ENCODE results near the gene TUT4.
A peak's percentile ranks its signal among the peaks of the same experiment; 100 is the strongest.
"Not testable (repeated sequence)": the region's sequence is repeated elsewhere in the genome, so short reads cannot be mapped to it uniquely, and the experiment has no call there.

Gene TUT4, protein sequence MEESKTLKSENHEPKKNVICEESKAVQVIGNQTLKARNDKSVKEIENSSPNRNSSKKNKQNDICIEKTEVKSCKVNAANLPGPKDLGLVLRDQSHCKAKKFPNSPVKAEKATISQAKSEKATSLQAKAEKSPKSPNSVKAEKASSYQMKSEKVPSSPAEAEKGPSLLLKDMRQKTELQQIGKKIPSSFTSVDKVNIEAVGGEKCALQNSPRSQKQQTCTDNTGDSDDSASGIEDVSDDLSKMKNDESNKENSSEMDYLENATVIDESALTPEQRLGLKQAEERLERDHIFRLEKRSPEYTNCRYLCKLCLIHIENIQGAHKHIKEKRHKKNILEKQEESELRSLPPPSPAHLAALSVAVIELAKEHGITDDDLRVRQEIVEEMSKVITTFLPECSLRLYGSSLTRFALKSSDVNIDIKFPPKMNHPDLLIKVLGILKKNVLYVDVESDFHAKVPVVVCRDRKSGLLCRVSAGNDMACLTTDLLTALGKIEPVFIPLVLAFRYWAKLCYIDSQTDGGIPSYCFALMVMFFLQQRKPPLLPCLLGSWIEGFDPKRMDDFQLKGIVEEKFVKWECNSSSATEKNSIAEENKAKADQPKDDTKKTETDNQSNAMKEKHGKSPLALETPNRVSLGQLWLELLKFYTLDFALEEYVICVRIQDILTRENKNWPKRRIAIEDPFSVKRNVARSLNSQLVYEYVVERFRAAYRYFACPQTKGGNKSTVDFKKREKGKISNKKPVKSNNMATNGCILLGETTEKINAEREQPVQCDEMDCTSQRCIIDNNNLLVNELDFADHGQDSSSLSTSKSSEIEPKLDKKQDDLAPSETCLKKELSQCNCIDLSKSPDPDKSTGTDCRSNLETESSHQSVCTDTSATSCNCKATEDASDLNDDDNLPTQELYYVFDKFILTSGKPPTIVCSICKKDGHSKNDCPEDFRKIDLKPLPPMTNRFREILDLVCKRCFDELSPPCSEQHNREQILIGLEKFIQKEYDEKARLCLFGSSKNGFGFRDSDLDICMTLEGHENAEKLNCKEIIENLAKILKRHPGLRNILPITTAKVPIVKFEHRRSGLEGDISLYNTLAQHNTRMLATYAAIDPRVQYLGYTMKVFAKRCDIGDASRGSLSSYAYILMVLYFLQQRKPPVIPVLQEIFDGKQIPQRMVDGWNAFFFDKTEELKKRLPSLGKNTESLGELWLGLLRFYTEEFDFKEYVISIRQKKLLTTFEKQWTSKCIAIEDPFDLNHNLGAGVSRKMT (N-terminal part only)

DNA sequence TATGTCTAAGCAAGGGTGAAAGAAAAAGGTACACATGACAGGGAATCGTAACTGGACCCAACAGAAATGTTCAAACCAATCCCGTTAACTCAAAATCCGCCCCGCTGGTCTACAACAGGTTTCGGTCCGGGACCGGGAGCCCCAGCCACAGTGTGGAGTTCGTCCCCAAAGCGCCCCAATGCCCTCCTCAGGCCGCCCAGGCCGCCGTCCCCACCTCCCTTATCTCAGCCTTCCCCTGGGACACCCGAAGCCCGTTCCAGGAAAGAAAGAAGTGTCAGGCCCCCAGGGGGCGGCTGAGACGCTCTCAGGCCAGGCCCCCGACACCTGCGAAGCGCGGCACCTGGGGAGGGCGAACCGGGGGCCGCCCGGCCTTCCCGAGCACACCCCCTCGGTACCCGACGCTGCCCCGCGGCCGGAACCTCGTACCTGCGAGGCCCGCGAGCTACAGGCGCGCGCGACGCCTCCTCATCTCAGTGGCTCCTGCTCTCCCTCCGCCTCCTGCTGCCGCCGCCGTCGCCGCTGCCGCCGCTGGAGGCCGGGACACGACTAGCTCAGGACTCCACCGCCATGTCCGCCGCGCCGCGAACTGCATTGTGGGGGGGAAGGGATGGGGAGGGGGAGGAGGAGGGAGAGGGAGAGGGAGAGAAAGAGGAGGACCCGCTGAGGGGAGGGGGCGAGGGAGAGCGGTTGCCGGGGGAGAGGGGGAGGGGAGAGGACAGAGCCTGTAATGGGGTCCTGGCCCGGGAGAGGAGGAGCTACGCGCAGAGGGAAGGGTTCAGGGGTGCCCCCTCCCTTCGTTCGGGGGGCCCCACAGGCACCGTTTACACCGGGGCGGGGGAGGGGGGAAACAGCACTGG is at the start of gene TUT4:
TUT4 (minus strand) TSS at position 588 of the 857 bp plus-strand sequence. CDS start 26,812 bp downstream, outside the sequence.
- DNase-seq (ENCODE audit: low read depth in 3 of 3, low spot score in 1 of 3) = peak; percentile 38 to 56 (median 50)

DNA sequence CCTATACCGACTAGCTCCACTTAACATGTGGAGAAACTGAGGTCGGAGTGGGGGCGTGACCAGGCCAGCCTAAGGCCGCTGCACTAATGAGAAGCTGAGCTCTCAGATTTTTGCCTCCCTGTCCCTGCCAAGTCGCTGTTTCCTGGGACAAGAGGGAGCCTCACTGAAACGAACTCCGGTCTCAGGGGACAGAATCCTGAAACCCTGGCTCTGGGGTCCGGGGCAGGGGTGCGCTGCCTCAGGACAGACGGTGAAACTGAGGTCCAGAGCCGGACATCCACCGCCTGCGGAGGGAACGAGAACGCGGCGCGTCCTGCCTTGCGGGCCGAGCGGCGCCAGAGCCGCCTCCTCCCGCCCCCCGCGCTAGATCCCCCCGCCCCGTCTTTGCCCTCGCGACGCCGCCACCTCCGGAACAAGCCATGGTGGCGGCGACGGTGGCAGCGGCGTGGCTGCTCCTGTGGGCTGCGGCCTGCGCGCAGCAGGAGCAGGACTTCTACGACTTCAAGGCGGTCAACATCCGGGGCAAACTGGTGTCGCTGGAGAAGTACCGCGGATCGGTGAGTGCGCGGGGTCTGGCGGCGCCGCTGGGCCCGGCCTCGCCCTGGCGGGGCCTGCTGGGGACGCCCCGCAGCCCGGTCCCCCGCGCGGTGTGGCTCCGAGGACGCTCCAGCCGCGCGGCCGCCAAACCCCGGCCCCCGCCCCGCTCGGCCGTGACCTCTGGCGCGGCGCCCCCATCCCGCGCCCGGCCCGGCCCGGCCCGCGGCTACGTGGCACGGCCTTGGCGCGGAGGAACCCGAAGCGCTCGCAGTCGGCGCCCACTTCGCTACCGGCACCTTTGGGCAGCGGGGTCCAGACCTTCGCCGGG is 49.3 kb upstream of the TUT4 start, which contains the start of gene GPX7:
GPX7 (plus strand) TSS at position 381 of the 865 bp plus-strand sequence; CDS start at position 420, 39 bp downstream.
- peak; percentile 7 to 35 (median 30) for DNase-seq (ENCODE audit: low read depth in 3 of 3, low spot score in 1 of 3)

DNA sequence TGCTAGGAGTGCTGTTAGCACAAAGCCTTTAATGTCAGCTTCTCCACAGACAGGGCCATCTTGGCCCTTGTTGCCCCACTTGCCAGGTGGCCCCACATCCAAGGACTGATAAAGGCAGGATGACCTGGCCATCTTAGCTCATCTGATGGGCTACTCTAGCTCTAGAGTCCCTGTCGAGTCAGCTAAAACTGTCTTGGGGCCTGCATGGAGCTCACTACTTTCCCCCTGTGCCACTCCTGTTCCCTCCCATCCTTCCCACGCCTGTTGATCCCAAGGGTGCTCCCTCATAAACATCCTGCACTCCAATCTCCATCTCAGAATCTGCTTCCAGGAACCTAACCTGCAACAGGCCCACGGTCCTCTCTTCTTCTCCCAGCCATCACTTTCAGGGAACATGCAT is 48.6 kb upstream of the TUT4 start:
- no peak for DNase-seq (ENCODE audit: low read depth in 3 of 3, low spot score in 1 of 3)

DNA sequence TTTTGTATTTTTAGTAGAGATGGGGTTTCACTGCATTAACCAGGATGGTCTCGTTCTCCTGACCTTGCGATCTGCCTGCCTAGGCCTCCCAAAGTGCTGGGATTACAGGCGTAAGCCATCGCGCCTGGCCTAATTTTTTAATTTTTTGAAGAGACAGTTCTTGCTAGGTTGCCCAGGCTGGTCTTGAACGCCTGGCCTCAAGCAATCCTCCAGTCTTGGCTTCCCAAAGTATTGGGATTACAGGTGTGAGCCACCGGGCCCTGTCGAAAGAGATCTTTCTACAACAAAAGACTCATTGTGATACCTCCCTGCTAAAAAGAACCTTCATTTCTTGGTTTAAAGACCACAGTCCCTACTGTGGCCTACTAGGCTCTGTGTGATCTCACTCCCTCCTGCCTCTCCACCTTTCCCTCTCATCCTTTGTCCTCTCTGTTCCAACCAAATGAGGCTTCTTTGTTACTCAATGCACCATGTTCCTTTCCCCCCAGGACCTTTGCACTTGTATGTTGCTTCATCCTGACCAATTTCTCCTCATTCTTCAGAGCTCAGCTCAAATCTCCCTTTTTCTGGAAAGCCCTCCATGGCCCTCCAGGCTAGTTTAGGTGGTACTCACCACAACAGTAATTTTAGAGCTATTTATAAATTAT is 47.8 kb upstream of the TUT4 start:
- no peak for DNase-seq (ENCODE audit: low read depth in 3 of 3, low spot score in 1 of 3)

DNA sequence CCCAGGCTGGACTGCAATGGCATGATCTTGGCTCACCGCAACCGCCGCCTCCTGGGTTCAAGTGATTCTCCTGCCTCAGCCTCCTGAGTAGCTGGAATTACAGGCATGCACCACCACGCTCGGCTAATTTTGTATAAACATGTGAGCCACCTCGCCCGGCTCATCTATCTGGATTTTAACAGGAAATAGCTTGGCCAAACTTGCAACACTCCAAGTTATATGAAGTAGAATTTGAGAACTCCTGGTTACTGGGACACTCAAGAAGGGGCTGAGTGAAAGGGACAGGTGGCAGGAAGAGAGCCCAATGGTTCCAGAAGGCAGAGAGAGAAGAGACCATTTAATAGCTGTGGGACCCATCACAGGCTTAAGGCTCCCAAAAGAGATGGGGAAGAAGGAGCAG is 46.3 kb upstream of the TUT4 start:
- DNase-seq (ENCODE audit: low read depth in 3 of 3, low spot score in 1 of 3) = no peak

DNA sequence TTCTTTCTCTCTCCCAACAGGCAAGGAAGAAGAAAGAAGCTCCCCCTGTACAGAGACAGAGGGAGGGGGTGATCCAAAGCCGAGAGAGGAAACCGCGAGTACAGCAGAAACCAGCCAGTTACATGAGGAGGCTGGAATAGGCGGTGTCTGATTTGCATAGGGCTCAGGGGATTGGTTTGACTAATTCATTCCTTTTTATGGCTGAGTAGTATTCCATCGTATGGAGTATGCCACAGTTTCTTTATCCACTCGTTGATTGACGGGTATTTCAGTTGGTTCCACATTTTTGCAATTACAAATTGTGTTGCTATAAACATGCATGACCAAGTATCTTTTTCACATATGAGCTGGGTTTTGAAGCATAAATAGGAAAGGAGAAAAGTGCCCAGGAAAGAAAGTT is 45.8 kb upstream of the TUT4 start:
- no peak for DNase-seq (ENCODE audit: low read depth in 3 of 3, low spot score in 1 of 3)

DNA sequence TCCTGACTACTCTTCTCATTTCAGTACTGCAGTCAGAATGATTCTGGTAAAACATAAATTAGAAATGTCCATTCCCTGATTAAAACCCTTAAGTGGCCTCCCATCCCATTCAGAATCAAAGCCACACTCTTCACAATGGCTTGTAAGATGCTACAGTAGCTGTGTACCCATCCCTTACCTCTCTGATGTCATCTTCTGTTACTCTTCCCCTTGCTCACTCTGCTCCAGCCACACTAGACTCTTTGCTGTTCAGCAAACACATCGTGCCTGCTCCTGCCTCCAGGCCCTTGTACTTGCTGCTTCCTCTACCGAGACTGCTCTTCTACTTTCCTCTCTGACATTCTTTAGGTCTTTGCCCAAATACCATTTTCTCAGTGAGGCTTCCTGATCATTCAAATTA is 45.0 kb upstream of the TUT4 start:
- no peak for DNase-seq (ENCODE audit: low read depth in 3 of 3, low spot score in 1 of 3)

DNA sequence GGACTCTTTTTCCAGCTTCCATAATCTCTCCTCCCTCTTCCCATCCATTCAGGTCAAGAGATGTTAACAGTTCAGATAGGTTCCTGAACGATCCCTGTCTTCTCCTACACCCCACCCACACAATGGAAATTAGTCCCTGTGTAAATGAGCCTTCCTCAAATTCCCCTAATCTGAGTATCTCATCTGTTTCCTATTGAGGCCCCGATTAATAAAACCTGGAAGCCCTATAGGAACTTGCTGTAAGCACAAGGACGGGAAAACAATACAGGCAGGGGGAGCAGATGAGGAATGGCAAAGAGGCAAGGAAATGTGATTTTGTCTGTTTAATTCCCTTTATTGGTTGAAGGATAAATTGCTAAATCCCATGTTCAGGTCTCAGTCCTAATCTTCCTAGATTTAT is 42.2 kb upstream of the TUT4 start:
- no peak for DNase-seq (ENCODE audit: low read depth in 3 of 3, low spot score in 1 of 3)

DNA sequence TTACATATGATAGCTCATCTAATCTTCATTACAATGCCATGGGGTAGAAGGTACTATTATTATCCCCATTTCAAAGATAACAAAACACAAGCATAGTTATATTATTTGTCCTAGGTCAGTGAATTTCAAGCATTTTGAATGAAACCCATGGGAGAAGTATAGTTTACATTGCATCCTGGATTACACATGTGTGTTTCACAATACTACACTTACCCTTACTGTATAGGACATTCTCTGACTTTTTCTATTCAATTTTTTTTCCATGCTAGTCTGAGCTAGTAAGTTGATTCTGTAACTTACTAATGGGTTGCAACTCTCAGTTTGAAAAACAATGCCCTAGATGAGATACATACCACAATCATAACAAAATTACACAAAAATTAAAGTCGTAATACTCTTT is 40.6 kb upstream of the TUT4 start:
- no peak for DNase-seq (ENCODE audit: low read depth in 3 of 3, low spot score in 1 of 3)

DNA sequence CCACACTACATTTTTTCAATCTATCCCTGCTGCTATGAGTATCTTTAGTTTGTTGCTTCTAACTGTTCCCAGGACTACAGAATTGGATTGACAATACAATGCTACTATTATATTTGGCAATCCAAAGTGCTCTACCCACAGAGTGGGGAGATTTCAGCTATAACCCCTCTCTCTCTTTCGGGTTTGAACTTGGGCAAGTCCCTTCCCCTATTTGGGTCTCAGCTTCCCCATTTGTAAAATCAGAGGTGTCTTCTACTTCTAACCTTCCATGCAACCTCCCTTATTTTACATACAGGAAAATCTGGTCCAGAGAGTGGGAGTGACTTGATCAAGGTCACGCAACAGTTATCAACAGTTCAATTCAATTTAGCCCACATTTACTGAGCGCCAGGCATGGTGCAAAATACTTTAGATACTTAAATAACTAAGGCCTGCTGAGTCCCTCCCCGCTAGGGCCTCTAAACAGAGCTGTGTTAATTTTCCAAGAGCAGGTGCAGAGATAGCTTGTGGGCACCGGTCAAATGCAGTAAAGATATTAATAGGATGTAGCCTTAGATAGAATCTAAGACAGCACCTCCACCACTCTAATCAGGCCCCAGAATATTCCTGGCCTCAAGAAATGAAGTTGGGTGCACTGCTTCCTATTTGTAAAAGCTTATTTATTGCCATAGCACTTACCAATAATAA is 39.9 kb upstream of the TUT4 start:
- no peak for DNase-seq (ENCODE audit: low read depth in 3 of 3, low spot score in 1 of 3)

DNA sequence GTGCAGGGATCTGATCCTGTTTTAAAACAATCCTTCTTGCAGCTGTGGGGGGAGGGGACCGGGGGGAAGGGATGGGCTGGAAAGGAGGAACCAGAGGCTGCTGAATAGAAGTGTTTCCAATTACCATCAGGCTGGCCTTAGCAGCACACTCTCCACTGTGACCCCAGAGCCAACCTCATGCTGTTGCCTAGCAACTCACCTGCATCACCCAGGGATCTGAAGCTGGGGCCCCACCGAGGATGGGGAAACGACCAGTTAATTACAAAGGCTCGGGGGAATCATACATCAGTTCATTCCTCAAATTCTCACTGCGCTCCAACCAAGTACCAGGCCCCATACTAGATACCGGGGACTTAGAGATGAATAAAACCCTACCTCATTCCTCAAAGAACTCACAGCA is 37.4 kb upstream of the TUT4 start:
- DNase-seq (ENCODE audit: low read depth in 3 of 3, low spot score in 1 of 3) = no peak

DNA sequence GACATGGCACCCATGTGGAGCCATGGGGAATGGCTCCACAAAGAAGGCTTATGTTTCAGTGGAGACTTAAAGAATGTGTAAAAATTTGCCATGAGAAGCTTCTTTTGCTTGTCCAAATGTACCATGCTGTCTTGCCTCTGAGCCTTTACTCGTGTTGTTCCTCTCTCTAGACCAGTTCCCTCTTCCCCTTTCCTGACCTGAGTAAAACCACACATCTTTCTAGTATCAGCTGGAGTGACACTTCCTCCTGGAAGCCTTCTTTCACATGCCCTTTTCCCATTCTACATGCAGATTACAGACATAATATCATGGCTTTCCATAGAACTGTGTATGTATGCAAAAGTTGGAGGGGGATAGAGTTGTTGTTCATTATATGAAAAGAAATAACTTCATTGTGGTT is 35.6 kb upstream of the TUT4 start:
- DNase-seq (ENCODE audit: low read depth in 3 of 3, low spot score in 1 of 3) = no peak

DNA sequence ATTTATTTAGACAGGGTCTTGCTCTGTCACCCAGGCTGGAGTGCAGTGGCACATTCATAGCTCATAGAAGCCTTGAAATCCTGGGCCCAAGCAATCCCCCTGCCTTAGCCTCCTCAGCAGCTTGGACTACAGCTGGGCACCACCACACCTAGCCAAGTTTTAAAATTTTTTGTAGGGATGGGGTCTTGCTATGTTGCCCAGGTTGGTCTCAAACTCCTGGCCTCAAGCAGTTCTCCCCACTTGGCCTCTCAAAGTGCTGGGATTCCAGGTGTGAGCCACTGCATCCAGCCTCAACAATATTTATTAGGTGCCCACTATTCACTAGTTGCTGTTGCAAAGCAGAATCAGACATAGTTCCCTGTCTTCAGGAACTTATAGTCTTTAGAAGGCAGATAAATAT is 35.1 kb upstream of the TUT4 start:
- DNase-seq (ENCODE audit: low read depth in 3 of 3, low spot score in 1 of 3) = no peak

DNA sequence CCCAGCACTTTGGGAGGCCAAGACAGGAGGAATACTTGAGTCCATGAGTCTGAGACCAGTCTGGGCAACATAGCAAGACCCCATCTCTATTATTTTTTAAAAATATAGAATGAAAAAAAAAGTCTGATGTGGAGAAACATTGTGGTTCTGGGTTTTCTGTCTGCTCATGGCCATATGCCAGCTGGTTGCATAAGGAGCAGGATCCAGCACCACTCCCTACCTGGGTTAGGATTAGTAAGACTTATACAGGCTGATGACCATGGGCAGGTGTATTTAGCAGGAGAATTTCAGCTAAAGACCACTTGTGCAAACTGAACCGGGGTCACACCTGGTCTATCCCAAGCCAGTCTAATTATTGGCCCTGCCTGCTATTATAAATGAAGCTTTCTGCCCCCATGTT is 32.6 kb upstream of the TUT4 start:
- no peak for DNase-seq (ENCODE audit: low read depth in 3 of 3, low spot score in 1 of 3)

DNA sequence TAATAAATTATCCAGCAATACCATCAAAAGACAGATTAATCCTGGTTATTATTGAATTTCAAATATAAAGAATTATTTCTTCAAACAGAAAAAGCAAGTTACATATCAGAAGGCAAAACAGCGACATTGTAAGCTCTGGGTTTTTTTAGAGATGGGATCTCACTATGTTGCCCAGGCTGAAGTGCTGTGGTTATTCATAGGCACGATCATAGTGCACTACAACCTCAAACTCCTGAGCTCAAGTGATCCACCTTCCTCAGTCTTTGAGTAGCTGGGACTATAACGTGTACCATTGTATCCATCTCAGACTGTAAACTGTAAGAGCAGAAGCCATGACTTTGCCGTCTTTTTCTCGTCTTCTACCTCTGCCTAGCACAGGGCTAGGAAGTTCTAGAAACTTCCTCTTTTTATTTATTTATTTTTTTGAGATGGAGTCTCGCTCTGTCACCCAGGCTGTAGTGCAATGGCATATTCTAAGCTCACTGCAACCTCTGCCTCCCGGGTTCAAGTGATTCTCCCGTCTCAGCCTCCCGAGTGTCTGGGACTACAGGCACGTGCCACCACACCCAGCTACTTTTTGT is 29.3 kb upstream of the TUT4 start:
- DNase-seq (ENCODE audit: low read depth in 3 of 3, low spot score in 1 of 3) = no peak

DNA sequence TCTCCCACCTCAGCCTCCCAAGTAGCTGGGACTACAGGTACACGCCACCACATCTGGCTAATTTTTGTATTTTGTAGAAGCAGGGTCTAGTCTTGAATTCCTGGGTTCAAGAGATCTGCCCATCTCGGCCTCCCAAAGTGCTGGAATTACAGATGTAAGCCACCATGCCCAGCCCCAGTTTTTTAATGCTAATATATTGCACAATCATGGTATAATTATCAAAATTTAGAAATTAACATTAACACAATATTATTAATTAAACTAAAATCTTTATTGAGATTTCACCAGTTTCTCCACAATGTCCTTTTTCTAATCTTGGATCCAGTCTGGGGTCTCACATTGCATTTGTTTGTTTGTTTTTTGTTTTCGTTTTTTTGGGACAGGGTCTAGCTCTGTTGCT is 27.4 kb upstream of the TUT4 start:
- DNase-seq (ENCODE audit: low read depth in 3 of 3, low spot score in 1 of 3) = no peak

DNA sequence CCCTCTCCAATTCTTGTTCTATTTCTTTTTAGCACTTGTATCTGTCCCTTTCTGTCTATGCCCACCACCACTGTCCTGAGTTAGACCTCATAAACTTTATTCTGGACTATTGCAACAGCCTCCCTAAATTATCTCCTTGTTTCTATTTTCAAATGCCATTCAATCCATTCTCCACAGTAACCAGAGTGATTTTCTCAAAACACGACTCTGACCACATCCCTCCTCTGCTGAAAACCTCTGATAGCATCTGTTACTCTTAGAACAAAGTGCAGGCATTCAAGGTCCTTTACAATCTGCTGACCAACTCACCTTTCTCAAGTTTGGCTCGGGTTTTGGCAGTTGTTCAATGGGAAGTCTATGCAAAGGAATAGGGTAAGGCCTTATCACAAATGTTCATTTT is 26.5 kb upstream of the TUT4 start:
- DNase-seq (ENCODE audit: low read depth in 3 of 3, low spot score in 1 of 3) = no peak

DNA sequence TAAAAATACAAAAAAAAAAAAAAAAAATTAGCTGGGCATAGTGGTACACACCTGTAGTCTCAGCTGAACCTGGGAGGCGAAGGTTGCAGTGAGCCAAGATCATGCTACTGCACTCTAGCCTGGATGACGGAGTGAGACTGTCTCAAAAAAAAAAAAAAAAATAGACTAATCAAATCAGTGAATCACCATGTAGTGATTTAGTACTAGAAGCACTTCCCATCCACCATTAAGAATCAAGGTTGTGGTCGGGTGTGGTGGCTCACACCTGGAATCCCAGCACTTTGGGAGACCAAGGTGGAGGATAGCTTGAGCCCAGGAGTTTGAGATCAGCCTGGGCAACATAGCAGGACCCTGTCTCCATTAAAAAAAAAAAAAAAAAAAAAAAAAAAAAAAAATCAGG is 25.2 kb upstream of the TUT4 start:
- DNase-seq (ENCODE audit: low read depth in 3 of 3, low spot score in 1 of 3) = not testable (repeated sequence)
